VCaP (cell line): Measurements from ENCODE around the gene AKR1A1.
A peak's percentile ranks its signal among the peaks of the same experiment; 100 is the strongest.

Experiments used
- H3K27ac ChIP-seq: fragments of 450-650 bp; 2 replicates; pipeline ENCODE4 v1.5.1; 2017
- TF ChIP-seq, protein P1 (sequence below): fragments of 450-650 bp; conservative IDR thresholded peaks from 2 replicates; pipeline ENCODE4 v1.5.1; 2017; ENCODE audit warnings: mild to moderate bottlenecking, moderate library complexity

Gene AKR1A1

GRCh38 chr1:45567911-45568310 is 17.3 kb downstream of the AKR1A1 start:
- H3K27ac ChIP-seq = peak overlapping the region; percentile 59
- TF ChIP-seq, protein P1, sequence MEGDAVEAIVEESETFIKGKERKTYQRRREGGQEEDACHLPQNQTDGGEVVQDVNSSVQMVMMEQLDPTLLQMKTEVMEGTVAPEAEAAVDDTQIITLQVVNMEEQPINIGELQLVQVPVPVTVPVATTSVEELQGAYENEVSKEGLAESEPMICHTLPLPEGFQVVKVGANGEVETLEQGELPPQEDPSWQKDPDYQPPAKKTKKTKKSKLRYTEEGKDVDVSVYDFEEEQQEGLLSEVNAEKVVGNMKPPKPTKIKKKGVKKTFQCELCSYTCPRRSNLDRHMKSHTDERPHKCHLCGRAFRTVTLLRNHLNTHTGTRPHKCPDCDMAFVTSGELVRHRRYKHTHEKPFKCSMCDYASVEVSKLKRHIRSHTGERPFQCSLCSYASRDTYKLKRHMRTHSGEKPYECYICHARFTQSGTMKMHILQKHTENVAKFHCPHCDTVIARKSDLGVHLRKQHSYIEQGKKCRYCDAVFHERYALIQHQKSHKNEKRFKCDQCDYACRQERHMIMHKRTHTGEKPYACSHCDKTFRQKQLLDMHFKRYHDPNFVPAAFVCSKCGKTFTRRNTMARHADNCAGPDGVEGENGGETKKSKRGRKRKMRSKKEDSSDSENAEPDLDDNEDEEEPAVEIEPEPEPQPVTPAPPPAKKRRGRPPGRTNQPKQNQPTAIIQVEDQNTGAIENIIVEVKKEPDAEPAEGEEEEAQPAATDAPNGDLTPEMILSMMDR = no peak

DNA sequence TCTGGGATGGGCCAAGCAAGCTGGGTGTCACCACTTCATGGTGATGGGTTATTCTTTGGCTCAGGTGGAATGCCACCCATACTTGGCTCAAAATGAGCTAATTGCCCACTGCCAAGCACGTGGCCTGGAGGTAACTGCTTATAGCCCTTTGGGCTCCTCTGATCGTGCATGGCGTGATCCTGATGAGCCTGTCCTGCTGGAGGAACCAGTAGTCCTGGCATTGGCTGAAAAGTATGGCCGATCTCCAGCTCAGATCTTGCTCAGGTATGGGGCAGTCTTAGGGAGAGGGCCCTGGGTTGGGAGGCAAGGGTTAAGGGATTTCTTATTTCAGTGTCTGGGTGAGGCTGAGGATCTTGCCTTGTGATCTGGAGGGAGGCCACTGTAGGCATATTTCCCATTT is 17.8 kb downstream of the AKR1A1 start:
- TF ChIP-seq, protein P1 = no peak
- H3K27ac ChIP-seq = peak overlapping the region; percentile 59

GRCh38 chr1:45569571-45569961 is 18.9 kb downstream of the AKR1A1 start:
- peak overlapping the region; percentile 59 for H3K27ac ChIP-seq
- TF ChIP-seq, protein P1 = no peak

DNA sequence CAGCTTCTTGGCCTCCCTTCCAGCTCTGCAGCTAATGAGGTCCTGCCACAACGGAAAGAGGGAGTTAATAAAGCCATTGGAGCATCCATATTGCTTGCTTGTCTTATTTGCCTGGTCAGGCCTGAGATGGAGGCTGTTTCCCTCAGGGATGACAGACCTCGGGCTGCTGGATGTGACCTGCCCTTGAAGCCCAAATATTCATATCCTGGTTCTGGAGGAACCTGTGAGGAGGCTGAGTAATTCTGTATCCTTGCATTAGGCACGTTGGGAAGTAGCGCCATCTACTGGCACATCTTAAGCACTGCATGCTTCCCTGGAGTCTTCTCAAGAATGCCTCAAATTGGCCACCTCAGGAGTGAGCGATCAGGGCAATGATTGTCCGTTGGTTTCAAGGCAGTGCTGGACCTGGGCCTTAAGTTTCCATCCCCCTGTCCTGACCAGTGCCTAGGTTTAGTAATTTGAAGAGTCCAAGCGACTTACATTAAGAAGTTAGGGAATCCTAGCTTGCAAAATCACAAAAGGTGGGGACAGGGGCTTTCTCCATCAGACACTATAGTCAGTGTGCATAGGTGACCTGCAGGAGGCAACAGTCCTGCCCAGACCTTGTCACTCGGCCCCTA is 19.4 kb downstream of the AKR1A1 start:
- peak overlapping the region; percentile 59 for H3K27ac ChIP-seq
- TF ChIP-seq, protein P1 = peak; percentile 98

- TF ChIP-seq, protein P1 = no peak
- no peak overlapping the region for H3K27ac ChIP-seq
Observed at GRCh38 chr1:45570631-45571030, 20.0 kb downstream of the AKR1A1 start.

DNA sequence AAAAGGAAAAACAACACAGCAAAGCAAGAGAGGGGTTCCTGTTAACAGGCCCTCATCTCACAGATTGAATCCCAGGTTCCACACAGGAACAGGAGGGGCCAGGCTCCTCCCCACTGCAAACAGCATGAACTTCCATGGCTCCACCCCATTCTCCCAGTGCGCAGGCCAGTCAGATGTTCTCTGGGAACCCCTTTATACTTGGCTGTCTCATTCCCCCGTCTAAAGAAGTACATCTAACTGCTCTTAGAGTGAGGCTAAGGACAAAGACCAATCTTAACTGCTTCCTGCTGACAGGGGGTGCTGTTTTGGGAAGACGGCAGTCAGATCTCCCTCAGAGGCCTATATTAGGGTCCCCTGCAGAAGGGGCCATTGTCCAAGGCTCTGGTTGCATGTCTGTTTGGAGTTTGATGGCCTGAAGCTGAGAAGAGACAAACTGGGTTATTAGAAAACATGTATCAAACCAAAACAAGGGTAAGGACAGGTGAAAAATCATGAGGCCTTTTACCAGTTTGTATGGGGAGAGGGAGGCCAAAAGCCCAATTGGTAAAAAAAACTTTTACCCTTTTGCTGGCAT is 22.7 kb downstream of the AKR1A1 start:
- H3K27ac ChIP-seq = no peak overlapping the region
- TF ChIP-seq, protein P1 = no peak

DNA sequence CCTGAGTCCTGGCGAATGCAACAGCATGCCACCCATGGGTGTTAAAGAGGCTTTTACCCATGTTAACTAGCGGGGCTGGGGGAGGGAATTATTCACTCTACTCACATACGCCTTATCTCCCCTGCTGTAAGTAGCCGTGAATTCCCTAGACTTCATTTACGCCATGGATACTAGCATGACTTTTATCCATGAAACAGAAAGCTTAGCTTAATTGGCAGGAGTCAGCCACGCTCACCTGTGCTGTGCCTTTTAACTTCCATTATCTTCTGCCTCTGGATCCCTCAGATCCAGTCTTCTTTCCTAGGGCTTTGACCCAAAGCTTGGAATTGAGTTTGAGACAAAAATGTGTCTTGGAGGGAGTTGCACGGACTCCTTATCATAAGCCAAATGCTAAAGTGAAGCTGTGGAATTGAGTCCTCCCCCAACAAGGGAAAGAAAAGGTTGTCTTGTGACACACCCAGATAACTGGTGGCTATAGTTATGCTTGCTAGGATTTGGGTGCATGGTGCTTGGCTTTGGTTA is 23.5 kb downstream of the AKR1A1 start:
- no peak overlapping the region for H3K27ac ChIP-seq
- TF ChIP-seq, protein P1 = no peak
